Measurements from ENCODE around the gene ATXN1.

Gene ATXN1

DNA sequence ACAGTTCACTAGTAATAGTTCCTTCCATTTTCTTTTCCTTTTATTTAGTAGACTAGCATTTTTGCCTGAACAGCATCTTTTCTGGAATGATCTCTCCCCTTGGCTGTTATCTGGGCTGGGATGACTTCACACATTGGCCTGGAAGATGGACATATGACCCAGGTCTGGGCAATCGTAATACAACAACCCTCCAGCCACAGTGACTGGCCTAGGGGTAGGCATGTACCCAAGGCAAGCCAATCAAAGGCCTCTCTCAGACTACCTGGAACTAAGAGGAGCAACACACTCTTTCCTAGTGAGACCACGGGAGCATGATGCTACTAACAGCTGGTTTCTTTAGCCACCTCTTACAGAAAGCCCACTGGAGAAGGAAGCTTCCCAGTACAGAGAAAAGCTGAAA lies 270.6 kb downstream of the ATXN1 start:
- no peak overlapping the region for H3K4me3 ChIP-seq (ENCODE audit: control insufficient read depth, low read depth, low read length)
- DNase-seq (ENCODE audit: low read depth) = no peak
- TF ChIP-seq, protein P1, sequence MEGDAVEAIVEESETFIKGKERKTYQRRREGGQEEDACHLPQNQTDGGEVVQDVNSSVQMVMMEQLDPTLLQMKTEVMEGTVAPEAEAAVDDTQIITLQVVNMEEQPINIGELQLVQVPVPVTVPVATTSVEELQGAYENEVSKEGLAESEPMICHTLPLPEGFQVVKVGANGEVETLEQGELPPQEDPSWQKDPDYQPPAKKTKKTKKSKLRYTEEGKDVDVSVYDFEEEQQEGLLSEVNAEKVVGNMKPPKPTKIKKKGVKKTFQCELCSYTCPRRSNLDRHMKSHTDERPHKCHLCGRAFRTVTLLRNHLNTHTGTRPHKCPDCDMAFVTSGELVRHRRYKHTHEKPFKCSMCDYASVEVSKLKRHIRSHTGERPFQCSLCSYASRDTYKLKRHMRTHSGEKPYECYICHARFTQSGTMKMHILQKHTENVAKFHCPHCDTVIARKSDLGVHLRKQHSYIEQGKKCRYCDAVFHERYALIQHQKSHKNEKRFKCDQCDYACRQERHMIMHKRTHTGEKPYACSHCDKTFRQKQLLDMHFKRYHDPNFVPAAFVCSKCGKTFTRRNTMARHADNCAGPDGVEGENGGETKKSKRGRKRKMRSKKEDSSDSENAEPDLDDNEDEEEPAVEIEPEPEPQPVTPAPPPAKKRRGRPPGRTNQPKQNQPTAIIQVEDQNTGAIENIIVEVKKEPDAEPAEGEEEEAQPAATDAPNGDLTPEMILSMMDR (IDR thresholded peaks at IDR 0.05; ENCODE audit: control insufficient read depth, insufficient read depth, low read depth, low read length, missing control alignments) = no peak

DNA sequence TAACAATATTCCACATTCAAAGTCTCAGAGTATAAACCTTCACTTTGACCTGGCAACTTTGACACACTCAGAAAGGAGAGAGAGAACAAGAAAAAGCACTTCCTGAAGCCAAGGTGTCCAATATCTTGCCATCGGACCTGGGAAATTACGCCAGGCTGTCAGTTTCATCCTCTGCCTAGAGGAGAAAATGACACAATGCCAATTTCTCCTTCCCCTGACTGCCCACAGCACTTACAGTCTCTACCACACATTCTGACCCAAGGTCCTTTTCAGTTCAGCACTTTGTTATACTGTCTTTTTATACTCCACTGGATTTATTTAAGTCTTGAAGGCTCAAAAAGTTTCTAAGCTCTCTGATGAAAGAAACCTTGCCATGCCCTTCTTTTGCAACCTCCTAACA lies 272.4 kb downstream of the ATXN1 start:
- no peak for DNase-seq (ENCODE audit: low read depth)
- TF ChIP-seq, protein P1 (IDR thresholded peaks at IDR 0.05; ENCODE audit: control insufficient read depth, insufficient read depth, low read depth, low read length, missing control alignments) = no peak
- H3K4me3 ChIP-seq (ENCODE audit: control insufficient read depth, low read depth, low read length) = no peak overlapping the region

DNA sequence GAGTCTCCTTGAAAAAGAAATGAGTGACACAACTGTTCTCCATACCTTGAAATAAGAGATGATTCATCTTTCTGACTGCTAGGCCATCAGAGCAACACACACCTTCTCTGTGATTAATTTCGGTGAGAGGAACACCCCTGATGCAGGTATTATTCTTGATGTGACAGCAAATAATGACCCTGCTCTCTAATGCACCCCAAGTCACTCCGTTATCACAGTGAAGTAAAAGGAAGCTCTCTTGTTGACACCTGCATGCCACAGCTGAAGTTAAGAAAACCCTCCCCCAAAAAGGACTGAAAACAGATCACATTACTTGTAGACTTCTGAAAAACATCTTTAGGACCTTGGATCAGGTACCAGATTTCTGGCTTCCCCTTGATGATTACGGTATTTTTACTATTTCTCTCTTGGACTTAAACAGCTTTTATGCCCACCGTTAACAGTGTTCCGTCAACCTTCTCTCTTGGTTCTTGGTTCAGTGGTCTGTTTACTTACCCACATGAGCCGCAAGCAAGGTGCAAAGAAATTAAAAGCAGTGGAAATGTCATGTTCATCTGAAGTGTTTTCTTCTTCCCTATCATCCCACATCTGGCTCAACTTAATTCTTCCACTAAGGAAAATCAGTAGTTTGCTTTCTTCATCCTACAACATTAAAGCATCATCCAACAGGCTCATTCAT lies 273.1 kb downstream of the ATXN1 start:
- H3K4me3 ChIP-seq (ENCODE audit: control insufficient read depth, low read depth, low read length) = no peak overlapping the region
- TF ChIP-seq, protein P1 (IDR thresholded peaks at IDR 0.05; ENCODE audit: control insufficient read depth, insufficient read depth, low read depth, low read length, missing control alignments) = no peak
- no peak for DNase-seq (ENCODE audit: low read depth)

DNA sequence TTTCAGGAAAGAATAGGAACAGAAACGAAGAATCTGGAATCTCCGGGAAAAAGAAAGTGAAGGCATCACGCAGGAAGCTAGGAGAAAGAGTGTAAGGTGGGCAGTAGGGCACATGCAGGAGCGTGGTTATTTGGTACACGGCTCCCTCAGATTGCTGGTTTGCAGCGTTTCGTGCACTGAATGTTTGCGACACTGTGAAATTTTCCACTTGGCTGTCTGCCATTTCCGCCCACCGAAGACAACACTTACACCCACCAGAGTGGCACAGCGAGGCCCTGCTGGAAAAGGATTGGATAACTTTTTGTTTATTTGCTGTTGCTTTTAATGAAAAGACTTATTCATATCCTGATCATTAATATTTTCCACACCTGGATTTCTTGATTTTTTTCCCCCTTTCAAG lies 274.6 kb downstream of the ATXN1 start:
- DNase-seq (ENCODE audit: low read depth) = no peak
- TF ChIP-seq, protein P1 (IDR thresholded peaks at IDR 0.05; ENCODE audit: control insufficient read depth, insufficient read depth, low read depth, low read length, missing control alignments) = no peak
- H3K4me3 ChIP-seq (ENCODE audit: control insufficient read depth, low read depth, low read length) = no peak overlapping the region

DNA sequence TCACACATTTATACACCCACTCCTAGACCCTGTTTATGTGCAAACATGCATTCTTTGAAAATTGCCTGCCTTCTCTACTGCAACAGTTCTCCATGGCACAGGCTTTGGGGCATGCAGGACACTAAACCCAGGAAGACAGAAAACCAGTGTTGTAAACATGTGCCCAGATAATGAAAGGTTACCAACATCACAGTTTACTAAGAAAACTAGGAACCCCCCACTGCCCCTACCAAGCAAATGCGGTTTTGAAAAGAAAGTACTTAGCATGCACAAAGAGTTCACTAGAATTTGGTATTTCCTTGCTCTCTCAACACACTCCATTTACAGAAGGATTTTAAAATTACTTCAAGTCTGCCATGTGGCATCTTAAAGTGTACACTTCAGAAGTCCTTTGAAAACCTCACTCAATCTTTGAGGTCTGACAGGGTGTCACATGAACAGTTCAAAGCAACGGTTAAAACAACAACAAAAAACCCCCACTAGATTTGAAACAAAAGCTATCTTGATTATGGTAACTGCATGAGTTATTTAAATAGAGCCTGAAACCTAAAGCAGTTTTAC lies 277.9 kb downstream of the ATXN1 start:
- TF ChIP-seq, protein P1 (IDR thresholded peaks at IDR 0.05; ENCODE audit: control insufficient read depth, insufficient read depth, low read depth, low read length, missing control alignments) = no peak
- no peak for DNase-seq (ENCODE audit: low read depth)
- H3K4me3 ChIP-seq (ENCODE audit: control insufficient read depth, low read depth, low read length) = no peak overlapping the region

DNA sequence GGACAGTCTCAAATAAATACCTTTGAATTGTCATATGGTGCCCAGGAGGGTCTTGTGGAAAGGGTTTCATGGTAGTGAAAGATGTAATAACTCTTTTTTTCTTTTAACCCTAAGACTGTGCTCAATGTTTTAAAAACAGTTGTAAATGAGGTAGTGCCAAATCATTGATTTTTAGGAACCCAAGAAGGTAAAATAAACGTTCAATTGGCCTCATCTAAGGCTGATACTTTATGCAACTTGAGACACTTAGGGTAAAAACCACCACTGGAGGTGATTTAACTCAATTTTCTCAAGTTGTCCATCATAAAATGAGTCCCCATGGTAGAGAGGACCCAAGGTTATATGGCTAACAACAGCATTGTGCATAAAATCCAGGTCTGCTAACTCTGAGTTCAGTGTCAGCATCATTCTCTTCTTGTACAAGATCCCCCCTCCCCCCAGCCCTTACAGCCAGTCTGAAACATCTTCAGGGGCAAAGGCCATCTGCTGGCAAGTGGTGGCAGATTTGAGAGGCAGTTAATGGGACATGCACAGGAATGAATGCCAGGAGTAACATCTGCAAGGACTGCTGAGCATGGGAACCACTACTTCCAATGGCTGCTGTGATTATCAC lies 278.5 kb downstream of the ATXN1 start:
- DNase-seq (ENCODE audit: low read depth) = no peak
- no peak overlapping the region for H3K4me3 ChIP-seq (ENCODE audit: control insufficient read depth, low read depth, low read length)
- TF ChIP-seq, protein P1 (IDR thresholded peaks at IDR 0.05; ENCODE audit: control insufficient read depth, insufficient read depth, low read depth, low read length, missing control alignments) = no peak

Data from AG09309 (cell line).